ENCODE results near the gene DNASE1L1. TPM values are rescaled to one million over a fixed set of nuclear protein-coding genes. Genes with fewer than 3 reads are reported as not detected.
A peak's percentile ranks its signal among the peaks of the same experiment; 100 is the strongest.
"Not testable (repeated sequence)": the region's sequence is repeated elsewhere in the genome, so short reads cannot be mapped to it uniquely, and the experiment has no call there.

DNASE1L1 gene
- total and polyA plus RNA-seq, 8 donors: 12.5 to 48.7 (median 17.1) TPM

DNA sequence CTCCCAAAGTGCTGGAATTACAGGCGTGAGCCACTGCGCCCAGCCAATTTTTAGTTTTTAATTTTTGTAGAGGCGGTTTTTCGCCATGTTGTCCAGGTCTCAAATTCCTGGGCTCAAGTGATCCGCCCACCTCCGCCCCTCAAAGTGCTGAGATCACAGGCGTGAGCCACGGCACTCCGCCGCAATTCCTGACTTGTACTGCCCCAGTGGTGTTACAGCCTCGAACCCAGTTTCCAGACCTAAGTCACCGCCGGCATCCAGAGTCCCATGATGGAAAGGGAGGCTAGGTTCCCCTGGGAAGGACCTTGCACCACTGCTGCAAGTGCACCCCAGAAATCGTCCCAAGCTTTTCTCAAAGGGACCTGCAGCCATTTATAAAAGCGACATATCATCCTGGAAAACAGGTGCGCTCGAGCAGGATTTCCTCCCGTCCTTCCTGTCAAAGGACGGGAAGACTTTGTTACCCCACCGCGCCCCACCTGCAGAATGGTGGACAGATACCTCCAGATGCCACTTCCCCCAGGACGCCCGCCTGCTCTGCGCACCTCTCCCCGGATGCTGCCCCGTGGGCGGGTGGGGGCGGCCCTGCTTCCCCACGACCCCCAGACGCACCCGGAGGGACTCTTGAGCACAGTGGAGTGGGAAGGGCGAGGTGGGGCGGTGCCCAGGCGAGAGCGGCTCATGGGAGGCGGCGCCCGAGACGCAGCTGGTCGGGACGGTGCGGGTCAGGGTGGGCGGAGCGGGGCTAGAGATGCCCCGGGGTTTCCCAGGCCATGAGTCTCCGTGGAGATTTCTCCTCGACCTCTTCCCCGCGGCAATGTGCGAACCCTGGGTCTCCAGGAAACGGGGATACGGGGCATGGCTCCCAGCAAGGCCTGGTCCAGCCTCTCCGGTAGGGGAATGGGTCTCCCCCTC is 11.8 kb downstream of the DNASE1L1 start:
- WGBS, 5 donors: 2 to 61% (median 20%) methylated on average over 13 to 53 of the region's 53 CpGs
- DNase-seq: peak; percentile 73 to 90
- Histone ChIP-seq H3K4me1 (peaks cover 9 to 31% (median 25%) of the 10 kb centered on the region in 4 donors), H3K27ac (peak overlapping the region; percentile 95 to 99 (median 98)), H3K27me3 (no peaks in the 10 kb centered on the region), H3K4me3 (peak overlapping the region; percentile 61 to 75 (median 69)), H3K9me3 (peaks cover 0 to 11% (median 0%) of the 10 kb centered on the region in 4 donors), H3K36me3 (peaks cover 17 to 24% (median 23%) of the 10 kb centered on the region in 4 donors)
- intact Hi-C loops (cut with DNase I; ENCODE audit: low total_unique reads): no loop called here
- TF ChIP-seq POLR2A (IDR thresholded peaks at IDR 0.05) (no peak), POLR2AphosphoS5 (IDR thresholded peaks at IDR 0.05) (peak in 2 of 3 donors; percentile 16 to 44), EP300 (IDR thresholded peaks at IDR 0.05) (no peak)
- TF ChIP-seq, protein P1, sequence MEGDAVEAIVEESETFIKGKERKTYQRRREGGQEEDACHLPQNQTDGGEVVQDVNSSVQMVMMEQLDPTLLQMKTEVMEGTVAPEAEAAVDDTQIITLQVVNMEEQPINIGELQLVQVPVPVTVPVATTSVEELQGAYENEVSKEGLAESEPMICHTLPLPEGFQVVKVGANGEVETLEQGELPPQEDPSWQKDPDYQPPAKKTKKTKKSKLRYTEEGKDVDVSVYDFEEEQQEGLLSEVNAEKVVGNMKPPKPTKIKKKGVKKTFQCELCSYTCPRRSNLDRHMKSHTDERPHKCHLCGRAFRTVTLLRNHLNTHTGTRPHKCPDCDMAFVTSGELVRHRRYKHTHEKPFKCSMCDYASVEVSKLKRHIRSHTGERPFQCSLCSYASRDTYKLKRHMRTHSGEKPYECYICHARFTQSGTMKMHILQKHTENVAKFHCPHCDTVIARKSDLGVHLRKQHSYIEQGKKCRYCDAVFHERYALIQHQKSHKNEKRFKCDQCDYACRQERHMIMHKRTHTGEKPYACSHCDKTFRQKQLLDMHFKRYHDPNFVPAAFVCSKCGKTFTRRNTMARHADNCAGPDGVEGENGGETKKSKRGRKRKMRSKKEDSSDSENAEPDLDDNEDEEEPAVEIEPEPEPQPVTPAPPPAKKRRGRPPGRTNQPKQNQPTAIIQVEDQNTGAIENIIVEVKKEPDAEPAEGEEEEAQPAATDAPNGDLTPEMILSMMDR (IDR thresholded peaks at IDR 0.05): no peak

DNA sequence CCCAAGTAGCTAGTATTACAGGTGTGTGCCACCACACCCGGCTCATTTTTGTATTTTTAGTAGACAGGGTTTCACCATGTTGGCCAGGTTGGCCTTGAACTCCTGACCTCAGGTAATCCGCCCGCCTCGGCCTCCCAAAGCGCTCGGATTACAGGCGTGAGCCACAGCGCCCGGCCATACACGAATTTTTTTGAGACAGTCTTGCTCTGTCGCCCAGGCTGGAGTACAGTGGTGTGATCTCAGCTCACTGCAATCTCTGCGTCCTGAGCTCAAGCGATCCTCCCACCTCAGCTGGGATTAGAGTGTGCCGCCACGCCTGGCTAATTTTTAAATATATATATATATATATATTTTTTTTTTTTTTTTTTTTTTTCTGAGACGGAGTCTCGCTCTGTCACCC is 12.7 kb downstream of the DNASE1L1 start:
- Histone ChIP-seq H3K4me1 (peaks cover 9 to 24% (median 20%) of the 10 kb centered on the region in 4 donors), H3K27ac (peak overlapping the region in 4 of 5 donors; percentile 95 to 99 (median 98)), H3K9me3 (peaks cover 0 to 11% (median 0%) of the 10 kb centered on the region in 4 donors), H3K36me3 (peaks cover 17 to 24% (median 23%) of the 10 kb centered on the region in 4 donors)
- H3K27me3 ChIP-seq; intact Hi-C loops (cut with DNase I; ENCODE audit: low total_unique reads); H3K4me3 ChIP-seq; DNase-seq: not testable (repeated sequence)
- WGBS, 5 donors: 65 to 91% (median 82%) methylated on average over 15 to 17 of the region's 17 CpGs

DNA sequence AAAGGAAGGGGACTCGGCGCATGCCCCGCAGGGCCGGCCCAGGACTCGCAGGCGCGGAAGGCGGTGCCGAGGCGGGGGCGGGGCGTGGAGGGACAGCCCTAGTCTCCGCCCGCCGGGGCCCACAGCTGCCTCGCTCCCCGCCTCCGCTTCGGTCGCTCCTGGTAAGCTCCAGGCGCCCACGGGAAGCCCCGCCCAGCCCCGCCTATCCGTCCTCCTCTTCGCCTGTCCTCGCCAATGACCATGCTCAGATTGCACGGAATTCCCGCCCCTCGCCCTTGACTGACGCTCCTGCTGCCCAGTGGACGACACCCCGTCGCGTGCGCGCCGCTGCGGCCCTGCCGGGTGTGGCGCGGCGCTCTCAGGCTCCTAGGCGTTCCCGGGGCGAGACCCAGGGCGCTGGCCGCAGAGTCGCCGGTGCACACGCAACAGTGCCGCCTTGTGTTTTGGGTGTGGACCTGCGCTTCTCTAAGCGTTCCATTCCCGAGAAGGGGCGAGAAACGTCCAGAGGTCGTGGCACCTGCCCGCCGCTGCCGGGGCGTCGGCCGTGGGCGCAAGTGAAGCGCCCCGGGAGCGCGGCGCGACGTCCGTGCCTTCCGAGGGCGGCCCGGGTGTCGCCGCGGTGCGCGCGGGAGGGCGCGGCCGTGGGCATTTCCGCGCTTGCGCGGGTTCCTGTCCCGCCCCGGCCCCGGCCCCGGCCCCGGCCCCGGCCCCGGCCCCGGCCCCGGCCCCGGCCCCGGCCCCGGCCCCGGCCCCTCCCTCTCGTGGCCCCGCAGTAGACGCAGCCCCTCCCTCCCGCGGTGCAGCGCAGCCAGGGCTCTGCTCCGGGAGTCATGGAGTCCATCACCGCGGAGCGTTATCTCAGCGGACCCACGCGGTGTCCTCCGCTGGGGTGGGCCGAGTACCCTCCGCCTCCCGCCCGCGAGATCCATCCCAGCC is 19.0 kb downstream of the DNASE1L1 start:
- intact Hi-C loops (cut with DNase I; ENCODE audit: low total_unique reads); H3K27me3 ChIP-seq; H3K36me3 ChIP-seq; H3K4me3 ChIP-seq; DNase-seq; H3K9me3 ChIP-seq; H3K4me1 ChIP-seq: not testable (repeated sequence)
- H3K27ac ChIP-seq: peak overlapping the region in 3 of 5 donors; percentile 70 to 81 (median 73)
- 0 to 29% methylated on average over 6 to 13 of the region's 121 CpGs; no CpG with 5 or more reads in 3 of the 5 donors for WGBS, 5 donors

DNA sequence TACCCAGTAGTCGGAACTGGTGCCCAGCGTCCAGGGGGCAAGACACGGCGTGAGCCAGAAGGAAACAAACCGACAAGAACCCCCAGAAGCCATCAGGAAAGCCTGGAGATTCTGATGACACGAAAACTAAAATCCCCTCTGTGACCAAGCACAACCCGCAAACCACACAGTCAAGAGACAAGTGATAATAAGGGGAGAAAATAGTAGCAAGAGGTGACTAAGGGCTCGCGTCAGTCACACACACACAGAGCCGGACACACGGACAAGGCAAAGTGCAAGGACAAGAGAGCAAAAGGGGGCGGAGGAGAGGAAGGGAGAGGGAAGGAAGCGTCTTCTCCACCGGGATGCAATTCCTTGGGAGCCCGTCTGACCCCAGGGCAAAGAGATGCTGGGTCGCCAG is 20.4 kb downstream of the DNASE1L1 start:
- H3K27ac ChIP-seq; H3K4me1 ChIP-seq; H3K36me3 ChIP-seq; H3K27me3 ChIP-seq; H3K4me3 ChIP-seq; DNase-seq; intact Hi-C loops (cut with DNase I; ENCODE audit: low total_unique reads); H3K9me3 ChIP-seq: not testable (repeated sequence)
- WGBS, 5 donors: no CpG with 5 or more reads among the region's 16 CpGs

DNA sequence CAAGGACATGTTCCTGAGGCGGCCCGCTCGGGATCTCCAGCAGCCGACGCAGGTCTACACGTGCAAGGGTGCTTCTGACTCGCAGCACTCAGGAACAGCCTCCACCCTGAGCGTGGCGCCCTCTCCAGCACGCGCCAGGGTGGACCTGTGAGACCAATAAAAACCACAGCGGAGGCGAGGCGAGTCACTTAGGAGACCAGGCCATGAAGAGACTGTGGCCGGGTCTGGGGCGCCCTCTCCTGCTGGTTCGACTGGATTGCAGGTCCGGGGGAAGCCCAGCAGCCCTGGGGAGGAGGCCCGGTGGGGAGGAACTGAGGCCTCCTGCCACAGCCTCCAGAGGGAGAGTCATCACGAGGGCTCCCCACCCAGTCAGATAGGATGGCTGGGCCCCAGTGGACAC is 21.0 kb downstream of the DNASE1L1 start:
- DNase-seq; H3K36me3 ChIP-seq; H3K27me3 ChIP-seq; H3K4me3 ChIP-seq; H3K9me3 ChIP-seq; H3K27ac ChIP-seq; intact Hi-C loops (cut with DNase I; ENCODE audit: low total_unique reads): not testable (repeated sequence)
- no CpG with 5 or more reads among the region's 20 CpGs for WGBS, 5 donors
- peaks cover 0 to 12% (median 0%) of the 10 kb centered on the region in 4 donors for H3K4me1 ChIP-seq

DNA sequence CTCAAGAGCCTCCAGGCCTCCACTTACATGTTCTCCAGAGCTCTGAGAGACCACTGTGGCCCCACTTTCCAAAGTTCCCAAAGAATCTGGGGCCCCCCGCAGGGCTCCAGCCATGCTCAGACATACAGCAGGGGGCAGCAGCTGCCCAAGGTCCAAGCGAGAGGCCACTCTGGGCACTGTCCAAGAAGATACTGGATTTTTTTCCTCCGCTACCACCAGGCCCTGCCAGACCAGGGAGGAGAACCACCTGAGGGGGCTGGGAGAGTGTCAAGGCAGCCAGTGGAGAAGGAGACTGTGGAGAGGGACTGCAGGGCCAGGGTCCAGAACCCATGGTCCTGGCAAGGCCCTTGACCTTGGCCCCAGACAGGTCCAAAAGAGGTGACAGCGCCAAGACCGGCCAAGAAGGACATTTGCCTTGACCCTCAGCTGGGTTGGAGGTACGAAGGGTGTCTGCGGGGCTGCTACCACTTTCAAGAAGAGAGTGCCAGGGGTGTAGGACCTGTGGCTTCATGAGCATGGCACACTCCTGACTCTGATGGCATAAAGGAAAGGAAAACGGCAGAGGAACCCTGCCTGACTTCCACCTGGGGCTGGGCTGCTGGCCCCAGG is 24.7 kb downstream of the DNASE1L1 start:
- H3K4me3 ChIP-seq: no peak overlapping the region
- peaks cover 0 to 14% (median 7%) of the 10 kb centered on the region in 4 donors for H3K36me3 ChIP-seq
- TF ChIP-seq, protein P1 (IDR thresholded peaks at IDR 0.05): peak in 1 of 7 experiments; percentile 12
- no peak for TF ChIP-seq POLR2AphosphoS5 (IDR thresholded peaks at IDR 0.05)
- no peaks in the 10 kb centered on the region for H3K9me3 ChIP-seq
- H3K4me1 ChIP-seq: peaks cover 0 to 24% (median 17%) of the 10 kb centered on the region in 4 donors
- H3K27me3 ChIP-seq: no peaks in the 10 kb centered on the region
- peak overlapping the region in 1 of 5 donors; percentile 97 for H3K27ac ChIP-seq
- 6 to 64% (median 50%) methylated on average over 2 to 8 of the region's 8 CpGs for WGBS, 5 donors
- no peak for DNase-seq
- intact Hi-C loops (cut with DNase I; ENCODE audit: low total_unique reads): no loop called here

All from stomach (tissue), 9 donors.